OCI-LY3 (cell line): Measurements from ENCODE around the gene KRTAP10-11.
"Not testable (repeated sequence)": the region's sequence is repeated elsewhere in the genome, so short reads cannot be mapped to it uniquely, and the experiment has no call there.

ENCODE experiments used
- H2AFZ ChIP-seq: fragments of 200-600, 300-600 bp; shearing (Covaris generic); 2 replicates; pipeline ENCODE4 v1.6.0; 2014; ENCODE audit warnings: antibody characterized with exemption, low read depth, low read length
- H3K27ac ChIP-seq: fragments of 200-600, 300-600 bp; sonication (generic); 2 replicates; pipeline ENCODE4 v1.5.1; 2014; ENCODE audit warnings: mild to moderate bottlenecking, low read length, moderate library complexity, mixed read lengths
- H3K27me3 ChIP-seq: fragments of 200-600, 300-600 bp; sonication (generic); 2 replicates; pipeline ENCODE4 v1.6.1; 2014; ENCODE audit warnings: low read depth, low read length, mixed read lengths
- H3K36me3 ChIP-seq: fragments of 200-600, 300-600 bp; sonication (generic); replicated peaks from 2 replicates; pipeline ENCODE3; 2014; ENCODE audit warnings: low read depth, low read length, mixed read lengths
- H3K4me1 ChIP-seq: fragments of 300-600, 200-600 bp; sonication (generic); 2 replicates; pipeline ENCODE4 v1.6.1; 2014; ENCODE audit warnings: low read length, mixed read lengths
- H3K4me2 ChIP-seq: fragments of 200-600, 300-600 bp; sonication (generic); 2 replicates; pipeline ENCODE4 v1.6.1; 2014; ENCODE audit warnings: low read length, mixed read lengths
- H3K4me3 ChIP-seq: fragments of 300-600, 200-600 bp; sonication (generic); 2 replicates; pipeline ENCODE4 v1.5.1; 2014; ENCODE audit warnings: antibody characterized with exemption, mild to moderate bottlenecking, low read length, moderate library complexity
- H3K79me2 ChIP-seq: fragments of 300-600, 200-600 bp; shearing (Covaris generic); 2 replicates; pipeline ENCODE4 v1.6.1; 2014; ENCODE audit warnings: mild to moderate bottlenecking, low read length, mixed read lengths
- H3K9ac ChIP-seq: fragments of 300-600, 200-600 bp; shearing (Covaris generic); 2 replicates; pipeline ENCODE4 v1.6.0; 2014; ENCODE audit warnings: mild to moderate bottlenecking, low read length, moderate library complexity
- H3K9me3 ChIP-seq: fragments of 200-600, 300-600 bp; shearing (Covaris generic); 2 replicates; pipeline ENCODE4 v1.6.1; 2014; ENCODE audit warnings: low read length, mixed read lengths; ENCODE audit not compliant: insufficient read depth
- H4K20me1 ChIP-seq: fragments of 200-600, 300-600 bp; sonication (generic); 2 replicates; pipeline ENCODE4 v1.6.1; 2016; ENCODE audit warnings: low read length, mixed read lengths; ENCODE audit not compliant: insufficient read depth
- EZH2phosphoT487 ChIP-seq: fragments of 200-600 bp; shearing (Covaris generic); IDR thresholded peaks from 2 replicates; pipeline ENCODE4 v1.6.1; 2018; ENCODE audit warnings: antibody characterized with exemption, mixed run types, low read depth
- TF ChIP-seq, protein P1 (sequence below): fragments of 200-600, 300-600 bp; sonication (generic); IDR thresholded peaks from 2 replicates; pipeline ENCODE4 v1.5.1; 2014; ENCODE audit warnings: antibody characterized with exemption, low read length, low read depth

The KRTAP10-11 gene

GRCh38 chr21:44682580-44683151 is 36.5 kb downstream of the KRTAP10-11 start:
- H3K27ac ChIP-seq: no peak overlapping the region
- no peak overlapping the region for H2AFZ ChIP-seq
- H3K36me3 ChIP-seq: no peaks in the 10 kb centered on the region
- H3K79me2 ChIP-seq: no peaks in the 10 kb centered on the region
- H3K27me3 ChIP-seq: no peaks in the 10 kb centered on the region
- H3K4me3 ChIP-seq: no peak overlapping the region
- no peaks in the 10 kb centered on the region for H4K20me1 ChIP-seq
- no peak overlapping the region for H3K4me2 ChIP-seq
- H3K4me1 ChIP-seq: no peaks in the 10 kb centered on the region
- H3K9ac ChIP-seq: no peak overlapping the region
- H3K9me3 ChIP-seq: no peaks in the 10 kb centered on the region
- no peak for TF ChIP-seq EZH2phosphoT487
- TF ChIP-seq, protein P1, sequence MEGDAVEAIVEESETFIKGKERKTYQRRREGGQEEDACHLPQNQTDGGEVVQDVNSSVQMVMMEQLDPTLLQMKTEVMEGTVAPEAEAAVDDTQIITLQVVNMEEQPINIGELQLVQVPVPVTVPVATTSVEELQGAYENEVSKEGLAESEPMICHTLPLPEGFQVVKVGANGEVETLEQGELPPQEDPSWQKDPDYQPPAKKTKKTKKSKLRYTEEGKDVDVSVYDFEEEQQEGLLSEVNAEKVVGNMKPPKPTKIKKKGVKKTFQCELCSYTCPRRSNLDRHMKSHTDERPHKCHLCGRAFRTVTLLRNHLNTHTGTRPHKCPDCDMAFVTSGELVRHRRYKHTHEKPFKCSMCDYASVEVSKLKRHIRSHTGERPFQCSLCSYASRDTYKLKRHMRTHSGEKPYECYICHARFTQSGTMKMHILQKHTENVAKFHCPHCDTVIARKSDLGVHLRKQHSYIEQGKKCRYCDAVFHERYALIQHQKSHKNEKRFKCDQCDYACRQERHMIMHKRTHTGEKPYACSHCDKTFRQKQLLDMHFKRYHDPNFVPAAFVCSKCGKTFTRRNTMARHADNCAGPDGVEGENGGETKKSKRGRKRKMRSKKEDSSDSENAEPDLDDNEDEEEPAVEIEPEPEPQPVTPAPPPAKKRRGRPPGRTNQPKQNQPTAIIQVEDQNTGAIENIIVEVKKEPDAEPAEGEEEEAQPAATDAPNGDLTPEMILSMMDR: no peak

GRCh38 chr21:44684077-44684476 is 37.9 kb downstream of the KRTAP10-11 start:
- no peaks in the 10 kb centered on the region for H3K27me3 ChIP-seq

DNA sequence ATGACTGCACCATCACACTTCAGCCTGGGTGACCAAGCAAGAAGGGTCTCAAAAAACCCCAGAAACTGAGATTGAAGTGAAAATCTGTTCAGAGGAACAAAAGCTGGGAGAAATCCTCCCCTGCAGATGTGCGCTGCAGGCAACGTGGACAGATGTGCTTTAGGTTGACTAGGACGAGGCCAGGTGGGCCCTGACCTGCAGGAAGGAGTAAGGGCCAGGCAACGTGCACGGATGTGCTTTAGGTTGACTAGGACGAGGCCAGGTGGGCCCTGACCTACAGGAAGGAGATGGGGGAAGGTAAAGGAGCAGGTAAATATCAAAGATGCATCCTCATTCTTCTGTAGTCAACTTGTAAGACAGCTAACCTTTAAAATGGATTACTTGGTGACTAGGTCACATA is 38.3 kb downstream of the KRTAP10-11 start:
- no peaks in the 10 kb centered on the region for H3K36me3 ChIP-seq
- H3K4me3 ChIP-seq: no peak overlapping the region
- H3K9ac ChIP-seq: no peak overlapping the region
- H2AFZ ChIP-seq: no peak overlapping the region
- no peak overlapping the region for H3K4me2 ChIP-seq
- H3K27me3 ChIP-seq: no peaks in the 10 kb centered on the region
- no peaks in the 10 kb centered on the region for H4K20me1 ChIP-seq
- H3K4me1 ChIP-seq: no peaks in the 10 kb centered on the region
- TF ChIP-seq, protein P1: no peak
- no peak for TF ChIP-seq EZH2phosphoT487
- no peaks in the 10 kb centered on the region for H3K9me3 ChIP-seq
- no peak overlapping the region for H3K27ac ChIP-seq
- H3K79me2 ChIP-seq: no peaks in the 10 kb centered on the region

More at GRCh38 chr21:44684077-44684476, 37.9 kb downstream of the KRTAP10-11 start:
- TF ChIP-seq, protein P1: no peak
- no peak for TF ChIP-seq EZH2phosphoT487
- Histone ChIP-seq H3K9me3 (no peaks in the 10 kb centered on the region), H3K27ac (no peak overlapping the region), H3K4me3 (no peak overlapping the region), H3K9ac (no peak overlapping the region), H2AFZ (no peak overlapping the region), H3K4me1 (no peaks in the 10 kb centered on the region), H3K4me2 (no peak overlapping the region), H4K20me1 (no peaks in the 10 kb centered on the region), H3K79me2 (no peaks in the 10 kb centered on the region), H3K36me3 (no peaks in the 10 kb centered on the region)

- not testable (repeated sequence) for H3K9me3 ChIP-seq, H3K9ac ChIP-seq, H3K36me3 ChIP-seq, H3K27me3 ChIP-seq, H3K4me3 ChIP-seq, H3K4me2 ChIP-seq, H3K27ac ChIP-seq, H3K79me2 ChIP-seq, H2AFZ ChIP-seq, H4K20me1 ChIP-seq, H3K4me1 ChIP-seq
Observed at GRCh38 chr21:44685050-44685449, 38.8 kb downstream of the KRTAP10-11 start.
